GM13977 (cell line): ENCODE measurements around the gene MGAT5B.

Source experiments
- DNase-seq: peaks from one replicate; pipeline ENCODE4 v3.0.0; 2012; ENCODE audit warnings: low spot score
- CTCF ChIP-seq: IDR thresholded peaks from 2 replicates; pipeline ENCODE4 v1.5.1; 2012; ENCODE audit warnings: mild to moderate bottlenecking, control low read depth; ENCODE audit not compliant: insufficient read depth; ENCODE audit errors: extremely low read depth, missing control alignments
- in situ Hi-C: fragments of 300-500 bp; cut with MboI; formaldehyde crosslinking; loops from one replicate; pipeline ENCODE4 v1.12.0; 2022; ENCODE audit warnings: low sequenced_read_pairs, low pct_unique_long_range_greater_than_20kb, mixed read lengths, inconsistent platforms; ENCODE audit not compliant: unreplicated experiment

Gene MGAT5B

GRCh38 chr17:76989519-76989918 lies 121.3 kb downstream of the MGAT5B start:
- no peak for TF ChIP-seq CTCF
- in situ Hi-C loops, result no loop called here
- no peak for DNase-seq

GRCh38 chr17:76992891-76993290 lies 124.7 kb downstream of the MGAT5B start:
- in situ Hi-C loops, result no loop called here
- TF ChIP-seq CTCF, result no peak
- DNase-seq, result no peak

GRCh38 chr17:76993651-76994050 lies 125.4 kb downstream of the MGAT5B start:
- no peak for TF ChIP-seq CTCF
- no peak for DNase-seq
- in situ Hi-C loops, result no loop called here

GRCh38 chr17:76994237-76994637 lies 126.0 kb downstream of the MGAT5B start:
- no peak for DNase-seq
- TF ChIP-seq CTCF, result no peak
- in situ Hi-C loops, result no loop called here

GRCh38 chr17:76995387-76996105 lies 127.3 kb downstream of the MGAT5B start:
- DNase-seq, result no peak
- in situ Hi-C loops, result no loop called here
- TF ChIP-seq CTCF, result no peak

GRCh38 chr17:76996741-76997694 lies 128.8 kb downstream of the MGAT5B start:
- TF ChIP-seq CTCF, result no peak
- in situ Hi-C loops, result no loop called here
- no peak for DNase-seq
